ENCODE measurements around the gene ZNF217. TPM values are rescaled to one million over a fixed set of nuclear protein-coding genes. Genes with fewer than 3 reads are reported as not detected.
"Not testable (repeated sequence)": the region's sequence is repeated elsewhere in the genome, so short reads cannot be mapped to it uniquely, and the experiment has no call there.

The ZNF217 gene
- polyA plus RNA-seq, 1 donor from 2014 or later = 1.9 TPM

- H4K20me1 ChIP-seq (ENCODE audit: insufficient read depth) = no peaks in the 10 kb centered on the region
These were observed 37.8 kb downstream of the ZNF217 start for GRCh38 chr20:53555816-53556215.

GRCh38 chr20:53555081-53555480 is 38.6 kb downstream of the ZNF217 start:
- Histone ChIP-seq H3K27ac (ENCODE audit: low read length) (no peak overlapping the region), H3F3A (ENCODE audit: insufficient read depth, low read length, poor library complexity, severe bottlenecking) (no peaks in the 10 kb centered on the region), H3K79me2 (replicated peaks; ENCODE audit: insufficient read depth, low read length) (no peaks in the 10 kb centered on the region), H3K36me3 (ENCODE audit: insufficient read depth, low read length) (no peaks in the 10 kb centered on the region), H4K20me1 (ENCODE audit: insufficient read depth) (no peaks in the 10 kb centered on the region), H3K9me3 (ENCODE audit: low read length) (no peaks in the 10 kb centered on the region), H3K4me2 (ENCODE audit: low read length) (no peak overlapping the region), H3K4me3 (ENCODE audit: low read length) (no peak overlapping the region), H3K9ac (ENCODE audit: low read length) (no peak overlapping the region), H3K27me3 (ENCODE audit: insufficient read depth, low read depth, low read length) (no peaks in the 10 kb centered on the region), H3K9me2 (ENCODE audit: insufficient read depth, low read length) (no peaks in the 10 kb centered on the region), H2AFZ (ENCODE audit: low read depth, low read length) (no peak overlapping the region)
- no peak for TF ChIP-seq CTCF (IDR thresholded peaks at IDR 0.05; ENCODE audit: poor library complexity, severe bottlenecking)
- TF ChIP-seq POLR2AphosphoS5 (IDR thresholded peaks at IDR 0.05) = no peak
- TF ChIP-seq EP300 (conservative IDR thresholded peaks at IDR 0.05; ENCODE audit: poor library complexity, severe bottlenecking) = no peak
- no peak for TF ChIP-seq REST (IDR thresholded peaks at IDR 0.05; ENCODE audit: borderline replicate concordance)

More at GRCh38 chr20:53555816-53556215, 37.8 kb downstream of the ZNF217 start:
- TF ChIP-seq MXI1 (conservative IDR thresholded peaks at IDR 0.05; ENCODE audit: poor library complexity, severe bottlenecking) (no peak), SMC3 (conservative IDR thresholded peaks at IDR 0.05; ENCODE audit: poor library complexity) (no peak), POLR2AphosphoS5 (IDR thresholded peaks at IDR 0.05) (no peak), EZH2 (IDR thresholded peaks at IDR 0.05; ENCODE audit: borderline replicate concordance, insufficient read depth, low read length, poor library complexity, severe bottlenecking) (no peak), TAF1 (IDR thresholded peaks at IDR 0.05; ENCODE audit: low read depth) (no peak), EP300 (conservative IDR thresholded peaks at IDR 0.05; ENCODE audit: poor library complexity, severe bottlenecking) (no peak)
- Histone ChIP-seq H3K27ac (ENCODE audit: low read length) (no peak overlapping the region), H3F3A (ENCODE audit: insufficient read depth, low read length, poor library complexity, severe bottlenecking) (no peaks in the 10 kb centered on the region), H3K9me2 (ENCODE audit: insufficient read depth, low read length) (no peaks in the 10 kb centered on the region), H3K27me3 (ENCODE audit: insufficient read depth, low read depth, low read length) (no peaks in the 10 kb centered on the region), H3K9me3 (ENCODE audit: low read length) (no peaks in the 10 kb centered on the region), H3K36me3 (ENCODE audit: insufficient read depth, low read length) (no peaks in the 10 kb centered on the region), H2AFZ (ENCODE audit: low read depth, low read length) (no peak overlapping the region), H3K4me2 (ENCODE audit: low read length) (no peak overlapping the region), H3K79me2 (replicated peaks; ENCODE audit: insufficient read depth, low read length) (no peaks in the 10 kb centered on the region), H3K9ac (ENCODE audit: low read length) (no peak overlapping the region), H3K4me3 (ENCODE audit: low read length) (no peak overlapping the region)

GRCh38 chr20:53552572-53552893 is 41.1 kb downstream of the ZNF217 start:
- H3K36me3 ChIP-seq (ENCODE audit: insufficient read depth, low read length); H3K27ac ChIP-seq (ENCODE audit: low read length); H3F3A ChIP-seq (ENCODE audit: insufficient read depth, low read length, poor library complexity, severe bottlenecking); H3K9me2 ChIP-seq (ENCODE audit: insufficient read depth, low read length); H3K4me3 ChIP-seq (ENCODE audit: low read length); H4K20me1 ChIP-seq (ENCODE audit: insufficient read depth); H2AFZ ChIP-seq (ENCODE audit: low read depth, low read length); H3K27me3 ChIP-seq (ENCODE audit: insufficient read depth, low read depth, low read length); H3K79me2 ChIP-seq (replicated peaks; ENCODE audit: insufficient read depth, low read length); H3K9ac ChIP-seq (ENCODE audit: low read length); H3K9me3 ChIP-seq (ENCODE audit: low read length); H3K4me2 ChIP-seq (ENCODE audit: low read length): not testable (repeated sequence)

- not testable (repeated sequence) for H3K4me2 ChIP-seq (ENCODE audit: low read length); H3K9me2 ChIP-seq (ENCODE audit: insufficient read depth, low read length); H3K36me3 ChIP-seq (ENCODE audit: insufficient read depth, low read length); H3K9me3 ChIP-seq (ENCODE audit: low read length); H3F3A ChIP-seq (ENCODE audit: insufficient read depth, low read length, poor library complexity, severe bottlenecking); H3K4me3 ChIP-seq (ENCODE audit: low read length); H3K79me2 ChIP-seq (replicated peaks; ENCODE audit: insufficient read depth, low read length); H3K27ac ChIP-seq (ENCODE audit: low read length); H3K27me3 ChIP-seq (ENCODE audit: insufficient read depth, low read depth, low read length); H3K9ac ChIP-seq (ENCODE audit: low read length); H2AFZ ChIP-seq (ENCODE audit: low read depth, low read length); H4K20me1 ChIP-seq (ENCODE audit: insufficient read depth)
These were observed 41.7 kb downstream of the ZNF217 start for GRCh38 chr20:53551719-53552571.
